Activated T-cell treated with anti-CD3 and anti-CD28 coated beads for 24 hours (primary cell): ENCODE results near the gene SIX2.
"Not testable (repeated sequence)": the region's sequence is repeated elsewhere in the genome, so short reads cannot be mapped to it uniquely, and the experiment has no call there.

Experiments used
- DNase-seq: peaks from one replicate; pipeline ENCODE4 v3.0.0-alpha.2; 2020; ENCODE audit warnings: low read depth

The SIX2 gene

GRCh38 chr2:45009303-45009927 lies at the start of gene SIX2:
TSS of gene SIX2 (minus strand) at chr2:45009452. CDS start at chr2:45009110, 342 bp downstream.
- DNase-seq = no peak

- DNase-seq = no peak
Observed at GRCh38 chr2:45055162-45055605, 45.9 kb upstream of the SIX2 start.

- no peak for DNase-seq
Observed at GRCh38 chr2:45053966-45054365, 44.7 kb upstream of the SIX2 start.

- no peak for DNase-seq
Observed at GRCh38 chr2:45052388-45052928, 43.2 kb upstream of the SIX2 start.

- no peak for DNase-seq
Observed at GRCh38 chr2:45049569-45050336, 40.5 kb upstream of the SIX2 start.

- no peak for DNase-seq
Observed at GRCh38 chr2:45047301-45047700, 38.0 kb upstream of the SIX2 start.

GRCh38 chr2:45046786-45047185 lies 37.5 kb upstream of the SIX2 start:
- DNase-seq = no peak

- no peak for DNase-seq
Observed at GRCh38 chr2:45045706-45046105, 36.5 kb upstream of the SIX2 start.

GRCh38 chr2:45044916-45045315 lies 35.7 kb upstream of the SIX2 start:
- DNase-seq = no peak

- no peak for DNase-seq
Observed at GRCh38 chr2:45043174-45043573, 33.9 kb upstream of the SIX2 start.

GRCh38 chr2:45042401-45042800 lies 33.1 kb upstream of the SIX2 start:
- no peak for DNase-seq

GRCh38 chr2:45040786-45041185 lies 31.5 kb upstream of the SIX2 start:
- DNase-seq = no peak

- DNase-seq = not testable (repeated sequence)
Observed at GRCh38 chr2:45039804-45040203, 30.6 kb upstream of the SIX2 start.

- not testable (repeated sequence) for DNase-seq
Observed at GRCh38 chr2:45038861-45039260, 29.6 kb upstream of the SIX2 start.

- no peak for DNase-seq
Observed at GRCh38 chr2:45033302-45033701, 24.1 kb upstream of the SIX2 start.

- DNase-seq = no peak
Observed at GRCh38 chr2:45031028-45031427, 21.8 kb upstream of the SIX2 start.

- no peak for DNase-seq
Observed at GRCh38 chr2:45030553-45030952, 21.3 kb upstream of the SIX2 start.

GRCh38 chr2:45029215-45029614 lies 20.0 kb upstream of the SIX2 start:
- no peak for DNase-seq

GRCh38 chr2:45028276-45028675 lies 19.0 kb upstream of the SIX2 start:
- no peak for DNase-seq

- no peak for DNase-seq
Observed at GRCh38 chr2:45026924-45027450, 17.7 kb upstream of the SIX2 start.

- DNase-seq = no peak
Observed at GRCh38 chr2:45024600-45025291, 15.5 kb upstream of the SIX2 start.

- no peak for DNase-seq
Observed at GRCh38 chr2:45024097-45024496, 14.8 kb upstream of the SIX2 start.

GRCh38 chr2:45020439-45020838 lies 11.2 kb upstream of the SIX2 start:
- no peak for DNase-seq
